Progenitor cell of endocrine pancreas (in vitro differentiated cells): ENCODE data around the gene DNPH1. TPM values are rescaled to one million over a fixed set of nuclear protein-coding genes. Genes with fewer than 3 reads are reported as not detected.

Experiments used
- DNase-seq: peaks from one replicate; pipeline ENCODE4 v3.0.0; 2021; ENCODE audit warnings: low spot score; ENCODE audit not compliant: unreplicated experiment
- H3K27ac Mint-ChIP-seq: 2 replicates; pipeline ENCODE4 v1.8.0; 2021; ENCODE audit warnings: mild to moderate bottlenecking, moderate library complexity, mixed read lengths
- H3K27me3 Mint-ChIP-seq: 2 replicates; pipeline ENCODE4 v1.8.0; 2021; ENCODE audit warnings: mixed read lengths
- H3K36me3 Mint-ChIP-seq: 2 replicates; pipeline ENCODE4 v1.8.0; 2022; ENCODE audit warnings: mixed read lengths; ENCODE audit not compliant: insufficient read depth
- H3K4me1 Mint-ChIP-seq: 2 replicates; pipeline ENCODE4 v1.8.0; 2021; ENCODE audit warnings: low read depth, mixed read lengths
- H3K4me3 Mint-ChIP-seq: 2 replicates; pipeline ENCODE4 v1.8.0; 2021; ENCODE audit warnings: low read depth, mild to moderate bottlenecking, moderate library complexity, mixed read lengths
- H3K9me3 Mint-ChIP-seq: 2 replicates; pipeline ENCODE4 v1.8.0; 2021; ENCODE audit warnings: low read depth, mixed read lengths
- CTCF ChIP-seq: fragments of 200-600 bp; sonication (generic); IDR thresholded peaks from one replicate; pipeline ENCODE4 v1.5.0; 2021; ENCODE audit warnings: antibody characterized with exemption, mild to moderate bottlenecking; ENCODE audit not compliant: unreplicated experiment
- total RNA-seq: library from RNA; stranded (reverse); gene quantifications from 2 replicates; pipeline ENCODE4 v1.2.1, GENCODE V29; 2021

DNPH1 gene
- total RNA-seq, 1 donor from 2014 or later = 33.9 TPM

GRCh38 chr6:43239054-43239453, 9.8 kb upstream of the DNPH1 start:
- no peaks in the 10 kb centered on the region for H3K9me3 Mint-ChIP-seq
- no peak for DNase-seq
- no peak overlapping the region for H3K27ac Mint-ChIP-seq
- peaks cover 21% of the 10 kb centered on the region for H3K27me3 Mint-ChIP-seq
- H3K4me1 Mint-ChIP-seq = no peaks in the 10 kb centered on the region
- no peak overlapping the region for H3K4me3 Mint-ChIP-seq
- no peak for TF ChIP-seq CTCF
- no peaks in the 10 kb centered on the region for H3K36me3 Mint-ChIP-seq

GRCh38 chr6:43235841-43236240, 6.6 kb upstream of the DNPH1 start:
- no peaks in the 10 kb centered on the region for H3K9me3 Mint-ChIP-seq
- no peaks in the 10 kb centered on the region for H3K4me1 Mint-ChIP-seq
- peaks cover 39% of the 10 kb centered on the region for H3K27me3 Mint-ChIP-seq
- TF ChIP-seq CTCF = no peak
- no peaks in the 10 kb centered on the region for H3K36me3 Mint-ChIP-seq
- DNase-seq = no peak
- no peak overlapping the region for H3K27ac Mint-ChIP-seq
- no peak overlapping the region for H3K4me3 Mint-ChIP-seq

- Mint-ChIP-seq H3K9me3 (no peaks in the 10 kb centered on the region), H3K4me1 (no peaks in the 10 kb centered on the region), H3K27me3 (peaks cover 31% of the 10 kb centered on the region), H3K36me3 (no peaks in the 10 kb centered on the region), H3K4me3 (no peak overlapping the region), H3K27ac (no peak overlapping the region)
- no peak for TF ChIP-seq CTCF
- no peak for DNase-seq
Measured at GRCh38 chr6:43231735-43232450, 2.6 kb upstream of the DNPH1 start.

- H3K36me3 Mint-ChIP-seq = no peaks in the 10 kb centered on the region
- H3K27me3 Mint-ChIP-seq = peaks cover 29% of the 10 kb centered on the region
- no peaks in the 10 kb centered on the region for H3K4me1 Mint-ChIP-seq
- H3K9me3 Mint-ChIP-seq = no peaks in the 10 kb centered on the region
- DNase-seq = no peak
- H3K4me3 Mint-ChIP-seq = peak overlapping the region; percentile 14
- no peak overlapping the region for H3K27ac Mint-ChIP-seq
- no peak for TF ChIP-seq CTCF
Measured at GRCh38 chr6:43231053-43231452, 1.8 kb upstream of the DNPH1 start.

DNA sequence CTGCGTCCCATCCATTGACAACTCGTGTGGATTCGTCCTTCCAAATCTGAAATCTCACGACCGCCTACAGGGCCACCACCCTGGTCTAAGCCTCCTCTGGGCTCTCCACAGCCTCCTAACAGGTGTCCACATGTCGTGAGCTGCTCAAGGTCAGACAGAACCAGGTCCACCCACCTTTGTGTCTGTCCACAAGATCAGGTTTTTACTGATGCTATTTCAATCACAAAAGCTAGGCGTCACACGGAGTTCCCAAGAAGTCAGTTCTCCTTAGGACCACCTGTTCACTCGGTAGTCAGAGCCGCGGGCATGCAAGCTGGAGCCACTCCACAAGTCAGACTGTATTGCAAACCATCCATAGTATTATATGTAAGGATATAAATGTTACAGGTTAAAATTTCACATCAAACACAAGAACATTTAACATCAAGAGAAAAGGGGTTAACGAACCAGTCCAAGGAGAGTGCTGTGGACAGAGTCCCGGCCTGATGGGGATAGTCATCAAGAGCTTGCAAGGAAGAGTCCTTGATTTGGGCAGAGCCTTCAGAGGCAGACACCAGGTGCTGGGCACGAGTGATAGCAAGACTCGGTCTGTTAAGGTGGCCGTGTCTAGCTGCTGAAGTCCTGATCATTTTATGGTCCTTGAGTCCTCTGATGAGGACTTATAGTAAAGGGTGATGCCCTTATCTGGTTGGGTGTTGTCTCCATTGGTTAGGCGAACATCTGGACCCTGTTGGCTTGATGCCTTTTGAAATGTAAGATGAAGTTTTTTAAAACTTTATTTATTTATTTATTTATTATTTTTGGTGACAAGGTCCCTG, 731 bp upstream of the DNPH1 start:
- TF ChIP-seq CTCF = no peak
- Mint-ChIP-seq H3K36me3 (no peaks in the 10 kb centered on the region), H3K27ac (peak overlapping the region; percentile 74), H3K27me3 (peaks cover 26% of the 10 kb centered on the region), H3K9me3 (no peaks in the 10 kb centered on the region), H3K4me3 (peak overlapping the region; percentile 77), H3K4me1 (no peaks in the 10 kb centered on the region)
- DNase-seq = no peak
